Erythroblast (primary cell): ENCODE data around the gene PTPRT.

Source experiments
- GATA1 ChIP-seq: IDR thresholded peaks from 2 replicates; pipeline ENCODE4 v1.6.1; 2011; ENCODE audit warnings: low read depth, mild to moderate bottlenecking, control low read depth, low read length, moderate library complexity
- POLR2A ChIP-seq: IDR thresholded peaks from 2 replicates; pipeline ENCODE4 v1.6.1; 2011; ENCODE audit warnings: mild to moderate bottlenecking, low read length

- TF ChIP-seq POLR2A (no peak), GATA1 (no peak)
Measured at GRCh38 chr20:42046371-42047085, 1143.2 kb downstream of the PTPRT start.
